K562 (cell line): ENCODE data around the gene LIMD2.

Source experiments
- ARID3B ChIP-seq: fragments of 250-450 bp; sonication (Bioruptor Pico); IDR thresholded peaks from 2 replicates; pipeline ENCODE4 v1.4.0; 2020; ENCODE audit warnings: borderline replicate concordance
- BHLHE40 ChIP-seq: IDR thresholded peaks from 2 replicates; pipeline ENCODE4 v1.6.1; 2011; ENCODE audit warnings: low read length, improper control_type of control experiment
- COPS2 ChIP-seq: fragments of 450-650 bp; conservative IDR thresholded peaks from 2 replicates; pipeline ENCODE4 v1.6.1; 2016; ENCODE audit warnings: mild to moderate bottlenecking, moderate library complexity
- CTCF ChIP-seq, 3 experiments: IDR thresholded peaks in 2 of 3; conservative IDR thresholded peaks in 1 of 3; 2 replicates each; pipeline ENCODE4 v1.5.1; 2011 to 2012; ENCODE audit warnings: low read length in 3 of 3, mild to moderate bottlenecking in 3 of 3, control low read depth in 2 of 3, improper control_type of control experiment in 1 of 3, inconsistent platforms in 1 of 3, low read depth in 1 of 3, mixed read lengths in 1 of 3, moderate library complexity in 1 of 3; ENCODE audit not compliant: insufficient read depth in 2 of 3
- FOXP4 ChIP-seq: sonication (generic); formaldehyde crosslinking; IDR thresholded peaks from 2 replicates; pipeline ENCODE4 v1.8.0; 2022; ENCODE audit warnings: mild to moderate bottlenecking, missing genetic modification reagents, borderline replicate concordance
- KLF6 ChIP-seq: fragments of 250-450 bp; sonication (Bioruptor Pico); IDR thresholded peaks from 2 replicates; pipeline ENCODE4 v1.4.0; 2020; ENCODE audit warnings: mild to moderate bottlenecking, moderate library complexity, borderline replicate concordance
- MBD1 ChIP-seq: fragments of 250-450 bp; sonication (Bioruptor Pico); IDR thresholded peaks from 2 replicates; pipeline ENCODE4 v1.8.0; 2022; ENCODE audit warnings: inconsistent platforms
- MYC ChIP-seq, 2 experiments: fragments of 250-450 bp in 1 of 2; sonication (Bioruptor Pico) in 1 of 2; IDR thresholded peaks; 2 replicates each; pipeline versions ENCODE4 v1.5.1 to v1.6.1; 2012 to 2021; ENCODE audit warnings: low read depth in 2 of 2, borderline replicate concordance in 1 of 2, improper control_type of control experiment in 1 of 2, low read length in 1 of 2, mild to moderate bottlenecking in 1 of 2, moderate library complexity in 1 of 2
- RAD21 ChIP-seq, 2 experiments: fragments of 250-450 bp in 1 of 2; fragments of 450-650 bp in 1 of 2; sonication (Bioruptor Pico) in 1 of 2; formaldehyde crosslinking in 1 of 2; IDR thresholded peaks in 1 of 2; conservative IDR thresholded peaks in 1 of 2; 2 replicates each; pipeline versions ENCODE4 v1.4.0 to v1.8.0; 2020 to 2022; ENCODE audit warnings: mild to moderate bottlenecking in 2 of 2, moderate library complexity in 1 of 2
- REST ChIP-seq, 2 experiments: fragments of 450-650 bp; formaldehyde crosslinking in 1 of 2; IDR thresholded peaks; 2 replicates each; pipeline versions ENCODE4 v1.4.0 to v1.6.1; 2014 to 2020; ENCODE audit warnings: mild to moderate bottlenecking in 2 of 2, borderline replicate concordance in 1 of 2, low read depth in 1 of 2

- TF ChIP-seq BHLHE40 (no peak), FOXP4 (no peak), RAD21 (CRISPR knock-in tag; conservative IDR thresholded peaks at IDR 0.05 in 1 of 2, IDR thresholded peaks at IDR 0.05 in 1 of 2) (no peak), ARID3B (CRISPR knock-in tag) (no peak), CTCF (IDR thresholded peaks at IDR 0.05 in 2 of 3, conservative IDR thresholded peaks at IDR 0.05 in 1 of 3; ENCODE audit: insufficient read depth in 2 of 3, low read depth in 1 of 3, low read length in 3 of 3) (no peak), MBD1 (CRISPR knock-in tag) (no peak), COPS2 (no peak), KLF6 (CRISPR knock-in tag) (no peak), REST (IDR thresholded peaks at IDR 0.05; ENCODE audit: borderline replicate concordance) (no peak), REST (CRISPR knock-in tag; IDR thresholded peaks at IDR 0.05; ENCODE audit: low read depth) (no peak), MYC (IDR thresholded peaks at IDR 0.05; ENCODE audit: low read depth, low read length) (no peak), MYC (CRISPR knock-in tag; IDR thresholded peaks at IDR 0.05; ENCODE audit: borderline replicate concordance, low read depth) (no peak)
These were observed 4.8 kb downstream of the LIMD2 start for GRCh38 chr17:63694950-63695773.
